Kidney (tissue), 14 donors: Measurements from ENCODE around the gene NDUFB4. TPM values are rescaled to one million over a fixed set of nuclear protein-coding genes. Genes with fewer than 3 reads are reported as not detected.

ENCODE experiments used
- DNase-seq, 5 donors: peaks; one replicate each; pipeline ENCODE4 v3.0.0-alpha.2; 2013 to 2020
- FAIRE-seq: peaks from 2 replicates; lab custom pipeline; 2012; peaks lifted over from hg19 to GRCh38; lab: Jason Lieb, UNC
- H3K27ac ChIP-seq, 2 donors: one replicate each; pipeline ENCODE4 v1.7.0; 2013; ENCODE audit warnings: low read depth in 2 of 2, low read length in 2 of 2, inconsistent platforms in 1 of 2
- H3K27me3 ChIP-seq: one replicate; pipeline ENCODE4 v1.7.1; 2013; ENCODE audit warnings: low read length, inconsistent platforms; ENCODE audit not compliant: control insufficient read depth, insufficient read depth
- H3K36me3 ChIP-seq, 3 donors: one replicate each; pipeline versions ENCODE4 v1.7.0 to v1.7.1; 2013; ENCODE audit warnings: low read length in 3 of 3, control low read depth in 1 of 3, inconsistent platforms in 1 of 3; ENCODE audit not compliant: insufficient read depth in 3 of 3, control insufficient read depth in 2 of 3
- H3K4me1 ChIP-seq, 3 donors: one replicate each; pipeline versions ENCODE4 v1.7.0 to v1.7.1; 2013; ENCODE audit warnings: low read length in 3 of 3, inconsistent platforms in 1 of 3, low read depth in 1 of 3; ENCODE audit not compliant: control insufficient read depth in 2 of 3, insufficient read depth in 2 of 3
- H3K4me3 ChIP-seq, 3 donors: one replicate each; pipeline versions ENCODE4 v1.7.0 to v1.8.1; 2013; ENCODE audit warnings: low read length in 3 of 3, control low read depth in 1 of 3, inconsistent platforms in 1 of 3
- H3K9ac ChIP-seq, 3 donors: one replicate each; pipeline versions ENCODE4 v1.7.0 to v1.7.1; 2013; ENCODE audit warnings: low read length in 3 of 3, control low read depth in 1 of 3, inconsistent platforms in 1 of 3
- H3K9me3 ChIP-seq, 3 donors: one replicate each; pipeline versions ENCODE4 v1.7.0 to v1.7.1; 2013; ENCODE audit warnings: low read length in 3 of 3, control low read depth in 1 of 3, inconsistent platforms in 1 of 3; ENCODE audit not compliant: control insufficient read depth in 2 of 3, insufficient read depth in 1 of 3
- CTCF ChIP-seq: IDR thresholded peaks from 3 replicates; pipeline ENCODE4 v1.5.1; 2012; ENCODE audit warnings: mild to moderate bottlenecking, moderate library complexity, borderline replicate concordance; ENCODE audit not compliant: insufficient read depth; ENCODE audit errors: extremely low read depth
- intact Hi-C: fragments of 100-400 bp; cut with DNase I; formaldehyde crosslinking; loops from one replicate; pipeline ENCODE4 v1.11.1; 2022
- polyA plus RNA-seq: library from polyadenylated mRNA; stranded (reverse); fragments of 350-450 nt; fragmentation: Illumina TruSeq; extraction: RNeasy Lipid Tissue Mini Kit (QIAGEN cat#74804); gene quantifications from one replicate; pipeline ENCODE4 v1.2.3, GENCODE V29; 2014; ENCODE audit warnings: low read depth, low replicate concordance; ENCODE audit not compliant: insufficient read depth
- total RNA-seq: library from RNA; stranded (reverse); fragmentation: NEBNext Ultra II Directional; extraction: Animal tissue kit (Norgen Biotek cat#: 25700); gene quantifications from one replicate; pipeline ENCODE4 v1.2.1, GENCODE V29; 2021
- donor health status: control.
- donor health status: control.
- donor health status: control.
- donor health status: control.
- donor health status: control.
- donor health status: DM: yes; HTN: yes; CAD: no.
- donor health status: Normal renal cell carcinoma (clear cell type).

Gene NDUFB4
- total and polyA plus RNA-seq, 2 donors from 2014 or later = 109 to 457 TPM

GRCh38 chr3:120587332-120587975 lies 8.7 kb upstream of the NDUFB4 start:
- DNase-seq (no peak), FAIRE-seq (no peak)
- Histone ChIP-seq H3K9me3 (no peaks in the 10 kb centered on the region), H3K9ac (no peak overlapping the region), H3K27ac (no peak overlapping the region), H3K36me3 (no peaks in the 10 kb centered on the region), H3K4me1 (no peaks in the 10 kb centered on the region), H3K27me3 (no peaks in the 10 kb centered on the region), H3K4me3 (no peak overlapping the region)
- intact Hi-C loops = no loop called here
- TF ChIP-seq CTCF = no peak

- H3K27ac ChIP-seq = peak overlapping the region in 1 of 2 donors; percentile 80
- peaks cover 3 to 23% (median 14%) of the 10 kb centered on the region in 3 donors for H3K4me1 ChIP-seq
- no peak for FAIRE-seq
- H3K36me3 ChIP-seq = peaks cover 0 to 21% (median 4%) of the 10 kb centered on the region in 3 donors
- no peaks in the 10 kb centered on the region for H3K27me3 ChIP-seq
- no peak for DNase-seq
- H3K9ac ChIP-seq = peak overlapping the region; percentile 50 to 100 (median 95)
- intact Hi-C loops = no loop called here
- no peaks in the 10 kb centered on the region for H3K9me3 ChIP-seq
- H3K4me3 ChIP-seq = peak overlapping the region; percentile 98 to 99 (median 98)
- TF ChIP-seq CTCF = no peak
Observed at GRCh38 chr3:120595788-120596115, 384 bp upstream of the NDUFB4 start.

- no peak for TF ChIP-seq CTCF
- H3K9ac ChIP-seq = peak overlapping the region; percentile 92 to 100 (median 95)
- intact Hi-C loops = no loop called here
- H3K27ac ChIP-seq = peak overlapping the region; percentile 94 to 96
- FAIRE-seq (no peak), DNase-seq (no peak)
- no peaks in the 10 kb centered on the region for H3K9me3 ChIP-seq
- peaks cover 0 to 24% (median 4%) of the 10 kb centered on the region in 3 donors for H3K36me3 ChIP-seq
- H3K4me3 ChIP-seq = peak overlapping the region; percentile 98 to 99 (median 98)
- H3K4me1 ChIP-seq = peaks cover 3 to 32% (median 14%) of the 10 kb centered on the region in 3 donors
- no peaks in the 10 kb centered on the region for H3K27me3 ChIP-seq
Observed at GRCh38 chr3:120596853-120597223, 702 bp downstream of the NDUFB4 start.
